Endothelial cell of umbilical vein (primary cell): Measurements from ENCODE around the gene KIAA1958.

Experiments used
- EZH2 ChIP-seq: IDR thresholded peaks from 2 replicates; pipeline ENCODE4 v1.6.1; 2012; ENCODE audit warnings: borderline replicate concordance, low read depth, mild to moderate bottlenecking, moderate library complexity, low read length, inconsistent platforms; ENCODE audit not compliant: severe bottlenecking
- FOS ChIP-seq: IDR thresholded peaks from 2 replicates; pipeline ENCODE4 v1.6.1; 2011; ENCODE audit warnings: mild to moderate bottlenecking, low read length, moderate library complexity, borderline replicate concordance; ENCODE audit not compliant: insufficient read depth
- JUN ChIP-seq: IDR thresholded peaks from 2 replicates; pipeline ENCODE4 v1.6.1; 2011; ENCODE audit warnings: borderline replicate concordance, low read depth; ENCODE audit not compliant: insufficient read length, insufficient read depth
- MAX ChIP-seq: IDR thresholded peaks from 2 replicates; pipeline ENCODE4 v1.6.1; 2011; ENCODE audit not compliant: insufficient read depth, insufficient read length
- POLR2A ChIP-seq: IDR thresholded peaks from 2 replicates; pipeline ENCODE4 v1.6.1; 2012; ENCODE audit warnings: low read depth, mild to moderate bottlenecking, control low read depth, low read length
- POLR2AphosphoS5 ChIP-seq: IDR thresholded peaks from 2 replicates; pipeline ENCODE4 v1.6.1; 2012; ENCODE audit warnings: low read depth, mild to moderate bottlenecking, control low read depth, low read length, moderate library complexity; ENCODE audit not compliant: insufficient read depth
- TF ChIP-seq, protein P1 (sequence below), 2 donors: IDR thresholded peaks; 1 replicate in 1 of 2; 2 replicates in 1 of 2; pipeline ENCODE4 v1.5.1; 2011; ENCODE audit warnings: low read length in 2 of 2, mild to moderate bottlenecking in 2 of 2, moderate library complexity in 2 of 2, control low read depth in 1 of 2, inconsistent platforms in 1 of 2, low read depth in 1 of 2; ENCODE audit not compliant: insufficient read depth in 1 of 2; ENCODE audit errors: extremely low read depth in 1 of 2

GRCh38 chr9:112479221-112479620 lies 7.4 kb upstream of the KIAA1958 start:
- TF ChIP-seq POLR2AphosphoS5 (no peak), EZH2 (no peak), FOS (no peak), MAX (no peak), POLR2A (no peak), JUN (no peak)
- TF ChIP-seq, protein P1, sequence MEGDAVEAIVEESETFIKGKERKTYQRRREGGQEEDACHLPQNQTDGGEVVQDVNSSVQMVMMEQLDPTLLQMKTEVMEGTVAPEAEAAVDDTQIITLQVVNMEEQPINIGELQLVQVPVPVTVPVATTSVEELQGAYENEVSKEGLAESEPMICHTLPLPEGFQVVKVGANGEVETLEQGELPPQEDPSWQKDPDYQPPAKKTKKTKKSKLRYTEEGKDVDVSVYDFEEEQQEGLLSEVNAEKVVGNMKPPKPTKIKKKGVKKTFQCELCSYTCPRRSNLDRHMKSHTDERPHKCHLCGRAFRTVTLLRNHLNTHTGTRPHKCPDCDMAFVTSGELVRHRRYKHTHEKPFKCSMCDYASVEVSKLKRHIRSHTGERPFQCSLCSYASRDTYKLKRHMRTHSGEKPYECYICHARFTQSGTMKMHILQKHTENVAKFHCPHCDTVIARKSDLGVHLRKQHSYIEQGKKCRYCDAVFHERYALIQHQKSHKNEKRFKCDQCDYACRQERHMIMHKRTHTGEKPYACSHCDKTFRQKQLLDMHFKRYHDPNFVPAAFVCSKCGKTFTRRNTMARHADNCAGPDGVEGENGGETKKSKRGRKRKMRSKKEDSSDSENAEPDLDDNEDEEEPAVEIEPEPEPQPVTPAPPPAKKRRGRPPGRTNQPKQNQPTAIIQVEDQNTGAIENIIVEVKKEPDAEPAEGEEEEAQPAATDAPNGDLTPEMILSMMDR (IDR thresholded peaks at IDR 0.05; ENCODE audit: extremely low read depth in 1 of 2, insufficient read depth in 1 of 2, low read depth in 1 of 2, low read length in 2 of 2), result no peak
